Endothelial cell of hepatic sinusoid (primary cell): ENCODE data around the gene RHBDL3.
"Not testable (repeated sequence)": the region's sequence is repeated elsewhere in the genome, so short reads cannot be mapped to it uniquely, and the experiment has no call there.

ENCODE experiments used
- in situ Hi-C: cut with HindIII; loops from 2 replicates; pipeline ENCODE4 v1.10.0; 2017; ENCODE audit warnings: low sequenced_read_pairs

Gene RHBDL3

GRCh38 chr17:32288615-32289014, 23.0 kb downstream of the RHBDL3 start:
- in situ Hi-C loops, result loop anchor here (5.0 kb wide), 1 partner anchor 44 kb away; no protein-coding TSS in a partner anchor

GRCh38 chr17:32289471-32290070, 23.9 kb downstream of the RHBDL3 start:
- in situ Hi-C loops, result loop anchor here (5.0 kb wide), 1 partner anchor 43 kb away; no protein-coding TSS in a partner anchor

GRCh38 chr17:32292094-32292493, 26.5 kb downstream of the RHBDL3 start:
- in situ Hi-C loops, result no loop called here

GRCh38 chr17:32297424-32297823, 31.8 kb downstream of the RHBDL3 start:
- in situ Hi-C loops, result no loop called here

GRCh38 chr17:32297860-32298259, 32.2 kb downstream of the RHBDL3 start:
- in situ Hi-C loops, result no loop called here

- in situ Hi-C loops, result no loop called here
These were observed 32.7 kb downstream of the RHBDL3 start for GRCh38 chr17:32298298-32298697.

- in situ Hi-C loops, result no loop called here
These were observed 33.3 kb downstream of the RHBDL3 start for GRCh38 chr17:32298721-32299579.

GRCh38 chr17:32299580-32300164, 34.0 kb downstream of the RHBDL3 start:
- in situ Hi-C loops, result no loop called here

- in situ Hi-C loops, result no loop called here
These were observed 36.4 kb downstream of the RHBDL3 start for GRCh38 chr17:32302037-32302436.

- in situ Hi-C loops, result no loop called here
These were observed 37.4 kb downstream of the RHBDL3 start for GRCh38 chr17:32302860-32303649.

- in situ Hi-C loops, result no loop called here
These were observed 38.2 kb downstream of the RHBDL3 start for GRCh38 chr17:32303781-32304288.

- in situ Hi-C loops, result no loop called here
These were observed 39.4 kb downstream of the RHBDL3 start for GRCh38 chr17:32305049-32305448.

GRCh38 chr17:32307658-32308057, 42.0 kb downstream of the RHBDL3 start:
- in situ Hi-C loops, result no loop called here

GRCh38 chr17:32311028-32311536, 45.5 kb downstream of the RHBDL3 start:
- in situ Hi-C loops, result no loop called here

- in situ Hi-C loops, result no loop called here
These were observed 49.0 kb downstream of the RHBDL3 start for GRCh38 chr17:32314636-32315035.

- in situ Hi-C loops, result no loop called here
These were observed 49.5 kb downstream of the RHBDL3 start for GRCh38 chr17:32315171-32315570.

GRCh38 chr17:32316653-32317052, 51.0 kb downstream of the RHBDL3 start:
- in situ Hi-C loops, result not testable (repeated sequence)

GRCh38 chr17:32317353-32317752, 51.7 kb downstream of the RHBDL3 start:
- in situ Hi-C loops, result no loop called here

- in situ Hi-C loops, result no loop called here
These were observed 52.4 kb downstream of the RHBDL3 start for GRCh38 chr17:32318071-32318470.

GRCh38 chr17:32319548-32319905, 53.9 kb downstream of the RHBDL3 start:
- in situ Hi-C loops, result no loop called here

GRCh38 chr17:32320080-32320479, 54.4 kb downstream of the RHBDL3 start:
- in situ Hi-C loops, result not testable (repeated sequence)
